GM12865 (cell line): ENCODE results near the gene GLP2R.

ENCODE experiments used
- DNase-seq: peaks from one replicate; pipeline ENCODE4 v3.0.0; 2010; ENCODE audit warnings: low read depth
- H3K4me3 ChIP-seq: 2 replicates; pipeline ENCODE4 v1.5.1; 2011; ENCODE audit warnings: mild to moderate bottlenecking, low read depth, low read length, control low read depth
- TF ChIP-seq, protein P1 (sequence below): IDR thresholded peaks from 2 replicates; pipeline ENCODE4 v1.5.1; 2011; ENCODE audit warnings: low read length, control low read depth, low read depth, inconsistent platforms; ENCODE audit not compliant: insufficient read depth; ENCODE audit errors: missing control alignments

GLP2R gene

DNA sequence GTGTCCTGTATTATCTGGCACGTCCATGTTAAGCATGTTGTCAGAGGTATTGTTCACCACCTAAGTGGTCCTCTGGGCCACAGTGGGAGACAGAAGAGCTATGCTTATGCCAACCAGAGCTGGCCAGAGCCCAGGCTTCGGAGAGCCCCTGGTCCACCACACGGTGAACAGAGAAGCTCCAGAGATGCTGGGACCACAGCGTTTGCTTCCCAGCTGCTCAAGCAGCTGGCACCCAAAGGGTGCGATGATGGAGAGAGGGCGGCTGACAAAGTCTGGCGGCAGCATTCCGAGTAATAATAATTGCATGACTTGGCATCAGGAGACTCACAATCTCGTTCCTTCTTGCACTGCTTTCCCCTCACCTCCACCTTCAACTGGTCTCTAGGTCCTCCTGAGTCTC is 115.1 kb downstream of the GLP2R start:
- no peak overlapping the region for H3K4me3 ChIP-seq

DNA sequence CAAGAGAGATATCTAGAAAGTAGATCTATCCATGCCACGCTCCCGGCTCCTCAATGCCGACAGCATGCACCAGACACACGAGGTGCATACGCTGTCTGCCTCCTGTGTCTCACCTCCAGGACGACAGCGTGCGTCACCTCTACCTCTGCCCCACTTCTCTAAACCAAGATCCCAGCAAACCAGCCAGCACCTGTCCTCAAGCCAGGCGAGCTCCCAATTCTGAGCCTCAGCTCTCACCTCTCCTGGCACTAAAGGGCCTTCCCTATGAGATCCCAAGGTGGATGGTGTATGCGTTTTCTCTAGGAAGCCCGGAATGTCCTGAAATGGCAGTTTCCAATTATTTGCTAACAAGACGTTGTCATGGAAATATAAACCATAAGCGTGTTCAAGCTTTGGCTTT is 115.6 kb downstream of the GLP2R start:
- H3K4me3 ChIP-seq = no peak overlapping the region
- TF ChIP-seq, protein P1, sequence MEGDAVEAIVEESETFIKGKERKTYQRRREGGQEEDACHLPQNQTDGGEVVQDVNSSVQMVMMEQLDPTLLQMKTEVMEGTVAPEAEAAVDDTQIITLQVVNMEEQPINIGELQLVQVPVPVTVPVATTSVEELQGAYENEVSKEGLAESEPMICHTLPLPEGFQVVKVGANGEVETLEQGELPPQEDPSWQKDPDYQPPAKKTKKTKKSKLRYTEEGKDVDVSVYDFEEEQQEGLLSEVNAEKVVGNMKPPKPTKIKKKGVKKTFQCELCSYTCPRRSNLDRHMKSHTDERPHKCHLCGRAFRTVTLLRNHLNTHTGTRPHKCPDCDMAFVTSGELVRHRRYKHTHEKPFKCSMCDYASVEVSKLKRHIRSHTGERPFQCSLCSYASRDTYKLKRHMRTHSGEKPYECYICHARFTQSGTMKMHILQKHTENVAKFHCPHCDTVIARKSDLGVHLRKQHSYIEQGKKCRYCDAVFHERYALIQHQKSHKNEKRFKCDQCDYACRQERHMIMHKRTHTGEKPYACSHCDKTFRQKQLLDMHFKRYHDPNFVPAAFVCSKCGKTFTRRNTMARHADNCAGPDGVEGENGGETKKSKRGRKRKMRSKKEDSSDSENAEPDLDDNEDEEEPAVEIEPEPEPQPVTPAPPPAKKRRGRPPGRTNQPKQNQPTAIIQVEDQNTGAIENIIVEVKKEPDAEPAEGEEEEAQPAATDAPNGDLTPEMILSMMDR = no peak
- DNase-seq = no peak

More for the DNA sequence above, 115.1 kb downstream of the GLP2R start:
- TF ChIP-seq, protein P1 = no peak
- no peak for DNase-seq
